ENCODE measurements around the gene OR52L1. TPM values are rescaled to one million over a fixed set of nuclear protein-coding genes. Genes with fewer than 3 reads are reported as not detected.
"Not testable (repeated sequence)": the region's sequence is repeated elsewhere in the genome, so short reads cannot be mapped to it uniquely, and the experiment has no call there.

The OR52L1 gene
- total RNA-seq, 2 experiments from 2014 or later: not detected

- H3K4me3 Mint-ChIP-seq: no peak overlapping the region
- no peaks in the 10 kb centered on the region for H3K36me3 Mint-ChIP-seq
- DNase-seq: no peak
- no peaks in the 10 kb centered on the region for H3K4me1 Mint-ChIP-seq
- peaks cover 3% of the 10 kb centered on the region for H3K9me3 Mint-ChIP-seq
- H3K27ac Mint-ChIP-seq: no peak overlapping the region
- H3K27me3 Mint-ChIP-seq: peaks cover 16% of the 10 kb centered on the region
These were observed 13.3 kb downstream of the OR52L1 start for GRCh38 chr11:5973530-5973929.

GRCh38 chr11:5968394-5968793, 18.4 kb downstream of the OR52L1 start, which contains the start of gene OR56A5:
Gene OR56A5, minus strand, starts transcription at chr11:5968494. Its CDS starts 0 bp downstream, at chr11:5968494.
- Mint-ChIP-seq H3K9me3 (peaks cover 7% of the 10 kb centered on the region), H3K4me3 (no peak within 1 kb of the TSS), H3K4me1 (no peaks in the 10 kb centered on the region), H3K36me3 (no peaks in the 10 kb centered on the region), H3K27me3 (peaks cover 33% of the 10 kb centered on the region), H3K27ac (no peak within 1 kb of the TSS)
- DNase-seq: no peak

GRCh38 chr11:5967708-5968107, 19.1 kb downstream of the OR52L1 start:
- no peak overlapping the region for H3K27ac Mint-ChIP-seq
- H3K27me3 Mint-ChIP-seq: peaks cover 33% of the 10 kb centered on the region
- no peaks in the 10 kb centered on the region for H3K36me3 Mint-ChIP-seq
- DNase-seq: no peak
- no peak overlapping the region for H3K4me3 Mint-ChIP-seq
- no peaks in the 10 kb centered on the region for H3K4me1 Mint-ChIP-seq
- H3K9me3 Mint-ChIP-seq: peaks cover 13% of the 10 kb centered on the region

GRCh38 chr11:5966958-5967357, 19.8 kb downstream of the OR52L1 start:
- Mint-ChIP-seq H3K4me3 (no peak overlapping the region), H3K27me3 (peaks cover 33% of the 10 kb centered on the region), H3K4me1 (no peaks in the 10 kb centered on the region), H3K9me3 (peaks cover 16% of the 10 kb centered on the region), H3K27ac (no peak overlapping the region), H3K36me3 (no peaks in the 10 kb centered on the region)
- no peak for DNase-seq

GRCh38 chr11:5960704-5961320, 26.0 kb downstream of the OR52L1 start:
- H3K9me3 Mint-ChIP-seq: peaks cover 21% of the 10 kb centered on the region
- not testable (repeated sequence) for H3K27me3 Mint-ChIP-seq, H3K4me3 Mint-ChIP-seq, H3K4me1 Mint-ChIP-seq, H3K36me3 Mint-ChIP-seq, DNase-seq, H3K27ac Mint-ChIP-seq

GRCh38 chr11:5955586-5955985, 31.2 kb downstream of the OR52L1 start:
- Mint-ChIP-seq H3K27me3 (peaks cover 3% of the 10 kb centered on the region), H3K36me3 (no peaks in the 10 kb centered on the region), H3K4me1 (no peaks in the 10 kb centered on the region), H3K9me3 (peaks cover 2% of the 10 kb centered on the region), H3K27ac (no peak overlapping the region), H3K4me3 (no peak overlapping the region)
- no peak for DNase-seq

GRCh38 chr11:5941951-5942350, 44.8 kb downstream of the OR52L1 start, which contains the start of gene OR56A3:
Gene OR56A3, plus strand, starts transcription at chr11:5942251. Its CDS starts 5,096 bp downstream, at chr11:5947347.
- no peaks in the 10 kb centered on the region for H3K36me3 Mint-ChIP-seq
- no peak within 1 kb of the TSS for H3K27ac Mint-ChIP-seq
- H3K4me1 Mint-ChIP-seq: no peaks in the 10 kb centered on the region
- peaks cover 19% of the 10 kb centered on the region for H3K27me3 Mint-ChIP-seq
- DNase-seq: no peak
- H3K9me3 Mint-ChIP-seq: no peaks in the 10 kb centered on the region
- no peak within 1 kb of the TSS for H3K4me3 Mint-ChIP-seq

GRCh38 chr11:5940748-5941147, 46.0 kb downstream of the OR52L1 start:
- no peaks in the 10 kb centered on the region for H3K9me3 Mint-ChIP-seq
- no peak overlapping the region for H3K4me3 Mint-ChIP-seq
- peaks cover 19% of the 10 kb centered on the region for H3K27me3 Mint-ChIP-seq
- no peak for DNase-seq
- H3K4me1 Mint-ChIP-seq: no peaks in the 10 kb centered on the region
- no peak overlapping the region for H3K27ac Mint-ChIP-seq
- H3K36me3 Mint-ChIP-seq: no peaks in the 10 kb centered on the region

GRCh38 chr11:5938603-5938965, 48.2 kb downstream of the OR52L1 start:
- no peak overlapping the region for H3K27ac Mint-ChIP-seq
- DNase-seq: no peak
- no peaks in the 10 kb centered on the region for H3K36me3 Mint-ChIP-seq
- peaks cover 9% of the 10 kb centered on the region for H3K27me3 Mint-ChIP-seq
- no peaks in the 10 kb centered on the region for H3K9me3 Mint-ChIP-seq
- H3K4me3 Mint-ChIP-seq: no peak overlapping the region
- no peaks in the 10 kb centered on the region for H3K4me1 Mint-ChIP-seq

- Mint-ChIP-seq H3K9me3 (no peaks in the 10 kb centered on the region), H3K27me3 (peaks cover 8% of the 10 kb centered on the region), H3K27ac (no peak overlapping the region), H3K36me3 (no peaks in the 10 kb centered on the region), H3K4me1 (no peaks in the 10 kb centered on the region), H3K4me3 (no peak overlapping the region)
- no peak for DNase-seq
These were observed 48.8 kb downstream of the OR52L1 start for GRCh38 chr11:5937868-5938602.

Other genes with a start within 250 kb of the OR52L1 start
- gene OR52N4, start 232.7 kb downstream of the OR52L1 start, total RNA-seq: under 1 TPM; 0.35 to 0.40 TPM
- not detected for gene OR52N5, start 203.6 kb downstream of the OR52L1 start, total RNA-seq
- not detected for gene OR52N1, start 195.7 kb downstream of the OR52L1 start, total RNA-seq
- gene OR52N2, start 178.1 kb downstream of the OR52L1 start, total RNA-seq: not detected
- gene OR52E6, start 145.1 kb downstream of the OR52L1 start, total RNA-seq: not detected
- not detected for gene OR52E8, start 129.3 kb downstream of the OR52L1 start, total RNA-seq
- gene OR52E4, start 106.4 kb downstream of the OR52L1 start, total RNA-seq: not detected
- gene OR52E5, start 93.8 kb downstream of the OR52L1 start, total RNA-seq: not detected
- gene OR56A3, start 44.7 kb downstream of the OR52L1 start, total RNA-seq: not detected
- not detected for gene OR56A5, start 18.5 kb downstream of the OR52L1 start, total RNA-seq
- not detected for gene OR56A4, start 20.0 kb upstream of the OR52L1 start, total RNA-seq
- gene OR56A1, start 43.8 kb upstream of the OR52L1 start, total RNA-seq: not detected
- not detected for gene OR56B4, start 120.7 kb upstream of the OR52L1 start, total RNA-seq
- not detected for gene OR52B2, start 183.3 kb upstream of the OR52L1 start, total RNA-seq
- gene OR52W1, start 212.2 kb upstream of the OR52L1 start, total RNA-seq: not detected
- gene C11orf42, start 218.6 kb upstream of the OR52L1 start, total RNA-seq: not detected
- gene FHIP1B, start 247.7 kb upstream of the OR52L1 start, total RNA-seq: 10 to 100 TPM; 14.2 to 16.0 TPM

Data from activated naive CD8-positive, alpha-beta T cell treated with anti-CD3 and anti-CD28 coated beads for 36 hours (primary cell).